Breast epithelium (tissue), 3 donors: ENCODE results near the gene GPR107.

Experiments
- POLR2A ChIP-seq: fragments of 450-650 bp; IDR thresholded peaks from one replicate; pipeline ENCODE4 v1.6.1; 2016; ENCODE audit warnings: antibody characterized with exemption, mild to moderate bottlenecking, moderate library complexity
- TF ChIP-seq, protein P1 (sequence below), 3 donors: fragments of 450-650 bp; IDR thresholded peaks; one replicate each; pipeline ENCODE4 v1.5.1; 2016 to 2017; ENCODE audit warnings: antibody characterized with exemption in 3 of 3, mild to moderate bottlenecking in 3 of 3, moderate library complexity in 3 of 3

DNA sequence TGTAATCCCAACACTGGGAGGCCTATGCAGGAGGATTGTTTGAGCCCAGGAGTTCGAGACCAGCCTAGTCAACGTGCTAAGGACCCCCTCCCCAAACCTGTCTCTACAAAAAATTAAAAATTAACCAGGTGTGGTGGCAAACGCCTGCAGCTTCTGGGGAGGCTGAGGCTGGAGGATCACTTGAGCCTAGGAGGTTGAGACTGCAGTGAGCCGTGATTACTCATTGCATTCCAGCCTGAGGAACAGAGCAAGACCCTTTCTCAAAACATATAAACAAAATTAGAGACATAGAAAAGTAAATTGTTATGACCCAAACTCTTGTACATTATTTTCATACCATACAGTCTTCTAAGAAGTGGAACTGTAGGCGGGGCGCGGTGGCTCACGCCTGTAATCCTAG, 1.1 kb downstream of the GPR107 start:
- TF ChIP-seq, protein P1, sequence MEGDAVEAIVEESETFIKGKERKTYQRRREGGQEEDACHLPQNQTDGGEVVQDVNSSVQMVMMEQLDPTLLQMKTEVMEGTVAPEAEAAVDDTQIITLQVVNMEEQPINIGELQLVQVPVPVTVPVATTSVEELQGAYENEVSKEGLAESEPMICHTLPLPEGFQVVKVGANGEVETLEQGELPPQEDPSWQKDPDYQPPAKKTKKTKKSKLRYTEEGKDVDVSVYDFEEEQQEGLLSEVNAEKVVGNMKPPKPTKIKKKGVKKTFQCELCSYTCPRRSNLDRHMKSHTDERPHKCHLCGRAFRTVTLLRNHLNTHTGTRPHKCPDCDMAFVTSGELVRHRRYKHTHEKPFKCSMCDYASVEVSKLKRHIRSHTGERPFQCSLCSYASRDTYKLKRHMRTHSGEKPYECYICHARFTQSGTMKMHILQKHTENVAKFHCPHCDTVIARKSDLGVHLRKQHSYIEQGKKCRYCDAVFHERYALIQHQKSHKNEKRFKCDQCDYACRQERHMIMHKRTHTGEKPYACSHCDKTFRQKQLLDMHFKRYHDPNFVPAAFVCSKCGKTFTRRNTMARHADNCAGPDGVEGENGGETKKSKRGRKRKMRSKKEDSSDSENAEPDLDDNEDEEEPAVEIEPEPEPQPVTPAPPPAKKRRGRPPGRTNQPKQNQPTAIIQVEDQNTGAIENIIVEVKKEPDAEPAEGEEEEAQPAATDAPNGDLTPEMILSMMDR (IDR thresholded peaks at IDR 0.05) = no peak
- TF ChIP-seq POLR2A = no peak
